Measurements from ENCODE around the gene SHBG.

DNA sequence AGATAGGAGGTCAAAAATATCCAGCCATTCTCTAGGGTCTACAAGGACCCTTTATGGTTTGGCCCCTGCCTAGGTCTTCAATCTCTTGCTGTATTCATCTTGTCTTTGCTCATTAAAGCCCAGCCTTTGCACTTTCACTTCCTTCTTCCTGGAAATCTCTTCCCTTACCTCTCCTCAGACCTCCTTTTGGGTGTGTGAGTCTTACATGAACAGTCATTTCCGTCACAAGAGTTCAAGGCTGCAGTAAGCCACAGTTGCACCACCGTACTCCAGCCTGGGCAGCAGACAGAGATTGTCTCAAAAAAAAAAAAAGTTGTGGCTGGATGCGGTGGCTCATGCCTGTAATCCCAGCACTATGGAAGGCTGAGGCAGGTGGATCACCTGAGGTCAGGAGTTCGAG lies 14.8 kb downstream of the SHBG start:
- TF ChIP-seq CTCF (IDR thresholded peaks at IDR 0.05) (no peak), POLR2AphosphoS5 (IDR thresholded peaks at IDR 0.05) (no peak), POLR2A (IDR thresholded peaks at IDR 0.05) (no peak), EP300 (IDR thresholded peaks at IDR 0.05) (no peak)

Measured in upper lobe of left lung (tissue), 4 donors.